Measurements from ENCODE around the gene TNFRSF4. TPM values are rescaled to one million over a fixed set of nuclear protein-coding genes. Genes with fewer than 3 reads are reported as not detected.

Gene TNFRSF4
- total RNA-seq, 1 donor from 2014 or later = 2.5 TPM

DNA sequence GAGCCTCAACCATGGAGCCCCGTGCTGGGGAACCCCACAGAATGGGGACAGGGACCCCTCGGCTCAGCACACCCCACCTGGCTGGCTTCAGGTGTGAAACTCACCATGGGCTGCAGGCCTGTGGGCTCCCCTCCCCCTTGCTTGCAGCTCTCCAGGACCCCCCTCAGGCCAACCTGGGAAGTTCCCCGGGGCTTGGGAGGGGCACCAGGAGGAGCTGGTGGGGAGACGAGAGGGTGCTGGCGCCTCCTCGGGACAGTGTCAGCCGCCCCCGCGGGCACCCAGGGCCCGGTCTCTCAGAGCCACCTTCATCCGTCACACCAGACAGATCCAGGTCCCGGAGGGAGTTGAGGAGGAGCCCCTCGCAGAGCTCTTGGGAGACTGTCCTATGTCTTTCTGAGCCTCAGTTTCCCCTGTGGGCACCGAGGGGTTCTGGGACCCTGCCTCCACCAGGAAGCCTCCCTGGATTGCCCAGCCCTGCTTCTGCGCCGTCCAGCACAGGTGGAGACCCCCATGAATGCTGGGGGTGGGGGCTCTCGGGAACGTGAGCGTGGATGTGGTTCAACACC is 6.9 kb downstream of the TNFRSF4 start:
- no peak for ATAC-seq

DNA sequence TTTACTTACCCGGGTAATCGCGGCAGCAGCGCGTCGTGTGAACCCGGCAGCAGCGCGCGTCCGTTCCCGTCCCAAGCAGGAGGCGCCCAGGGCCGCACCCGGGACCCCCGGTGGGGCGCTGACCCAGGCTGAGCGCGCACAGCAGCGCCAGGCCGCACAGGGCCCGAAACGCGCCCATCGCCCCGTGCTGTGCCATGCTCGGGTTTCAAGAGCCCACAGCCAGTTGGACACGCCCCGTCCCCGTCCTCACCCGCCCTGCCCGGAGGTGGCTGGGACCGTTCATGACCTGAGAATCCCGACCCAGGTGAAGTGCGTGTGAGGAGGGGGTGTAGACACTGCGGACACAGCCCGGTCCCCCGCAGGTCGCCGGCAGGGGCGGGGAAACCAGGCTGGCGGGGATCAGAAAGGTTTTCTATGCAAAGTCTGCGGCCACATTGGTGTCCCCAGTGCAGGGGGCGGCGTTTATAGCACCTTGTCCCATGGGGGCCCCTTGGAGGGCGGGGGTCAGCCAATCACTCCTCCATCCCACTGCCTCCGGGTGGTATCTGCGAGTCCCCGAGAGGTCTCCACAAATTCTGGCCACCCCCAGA is 7.5 kb downstream of the TNFRSF4 start, which contains the start of gene TNFRSF18:
Gene TNFRSF18 (minus strand): TSS at position 217 of the 590 bp plus-strand sequence. CDS start 21 bp downstream, at position 196.
- DNase-seq (ENCODE audit: low spot score) (no peak), ATAC-seq (no peak)
- intact Hi-C loops (cut with DNase I) = no loop called here

More for the DNA sequence above, 6.9 kb downstream of the TNFRSF4 start:
- no peak for DNase-seq (ENCODE audit: low spot score)
- intact Hi-C loops (cut with DNase I) = no loop called here

DNA sequence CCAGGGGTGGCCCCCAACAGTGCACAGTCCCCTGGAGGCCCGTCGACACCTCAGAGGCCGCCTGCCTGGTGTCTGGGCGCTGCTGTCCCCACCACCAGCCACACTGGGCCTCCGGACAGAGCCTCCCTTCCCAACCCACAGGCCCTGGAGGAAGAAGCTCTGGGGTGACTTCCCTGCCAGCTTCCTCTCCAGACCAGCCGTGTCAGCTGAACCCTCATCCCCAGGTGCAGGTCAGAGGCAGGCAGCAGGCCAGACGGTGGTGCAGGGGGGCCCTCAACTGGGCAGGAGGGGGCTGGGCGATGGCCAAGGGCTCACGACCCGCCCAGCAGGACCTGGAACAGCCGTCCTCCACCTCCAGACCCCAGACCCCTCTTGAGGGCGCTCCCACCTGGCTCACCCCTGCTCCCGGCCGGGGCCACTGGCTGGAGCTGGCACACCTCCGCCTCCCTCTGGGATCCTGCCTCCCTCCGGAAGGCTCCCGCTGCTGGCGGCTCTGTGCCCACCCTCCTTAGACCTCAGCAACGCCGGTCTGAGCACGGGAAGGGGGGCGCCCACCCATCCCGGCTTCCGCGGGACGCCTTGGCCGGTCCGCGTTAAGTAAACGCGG is 8.1 kb downstream of the TNFRSF4 start:
- DNase-seq (ENCODE audit: low spot score) = no peak
- intact Hi-C loops (cut with DNase I) = no loop called here
- ATAC-seq = no peak

DNA sequence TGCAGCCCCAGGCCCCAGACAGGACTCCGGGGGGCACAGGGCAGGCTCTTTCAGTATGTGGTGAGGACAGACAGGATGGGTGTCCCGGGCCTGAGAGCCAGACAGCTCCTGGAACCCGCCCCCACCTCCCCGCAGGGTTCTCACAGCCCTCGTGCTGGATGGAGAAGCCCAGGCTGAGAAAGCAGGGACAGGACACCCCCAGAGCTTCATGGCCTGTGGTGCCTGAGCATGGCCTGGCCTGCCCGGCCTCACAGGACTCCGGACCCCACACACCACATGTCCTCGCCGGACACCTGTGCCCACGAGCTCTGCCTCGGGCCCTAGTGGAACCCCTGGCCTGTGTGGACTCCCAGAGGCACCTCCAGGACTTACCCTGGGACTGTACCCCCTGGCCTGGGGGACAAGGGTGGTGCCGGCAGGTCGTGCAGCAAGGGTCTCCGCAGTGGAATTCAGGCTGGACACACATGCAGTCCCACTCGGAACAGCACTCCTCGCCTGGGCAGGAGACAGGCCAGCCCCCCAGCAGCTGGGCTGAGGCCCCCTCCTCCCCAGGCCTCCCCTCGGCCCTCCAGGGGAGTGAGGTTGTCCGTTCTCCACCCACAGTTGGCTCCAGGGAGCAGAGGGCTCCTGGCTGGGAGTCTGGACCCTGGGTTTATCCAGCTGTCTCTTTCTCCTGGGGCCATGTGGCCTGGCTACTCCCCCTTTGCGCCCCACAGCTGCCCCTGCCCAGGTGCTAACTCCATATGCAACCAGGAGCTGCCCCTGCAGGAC is 8.8 kb downstream of the TNFRSF4 start:
- ATAC-seq = no peak
- DNase-seq (ENCODE audit: low spot score) = no peak

DNA sequence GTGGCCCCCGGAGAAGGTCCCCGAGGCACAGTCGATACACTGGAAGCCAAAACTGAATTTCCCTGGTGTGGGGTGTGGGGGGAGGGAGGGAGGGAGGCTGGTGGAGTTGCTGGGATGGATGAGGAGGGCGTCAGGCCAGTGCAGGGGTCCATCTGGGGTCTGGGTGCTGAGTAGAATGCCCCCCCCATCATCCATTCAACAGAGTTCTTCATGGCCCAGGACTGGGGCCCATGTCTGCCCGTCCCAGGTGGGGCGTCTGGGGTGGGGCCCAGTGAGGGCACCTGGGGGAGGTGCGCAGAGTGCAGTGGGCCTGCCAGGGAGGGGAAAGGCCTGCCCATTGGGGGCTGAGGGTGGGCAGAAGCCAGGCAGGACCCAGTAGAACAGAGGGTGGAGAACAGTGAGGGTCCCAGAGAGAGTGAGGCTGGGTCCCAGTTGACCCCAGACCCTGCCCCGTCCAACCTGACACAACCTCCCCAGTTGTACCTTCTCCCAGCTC is 9.5 kb downstream of the TNFRSF4 start:
- no peak for DNase-seq (ENCODE audit: low spot score)
- ATAC-seq = no peak
- intact Hi-C loops (cut with DNase I) = no loop called here

More for the DNA sequence above, 8.8 kb downstream of the TNFRSF4 start:
- intact Hi-C loops (cut with DNase I) = no loop called here

DNA sequence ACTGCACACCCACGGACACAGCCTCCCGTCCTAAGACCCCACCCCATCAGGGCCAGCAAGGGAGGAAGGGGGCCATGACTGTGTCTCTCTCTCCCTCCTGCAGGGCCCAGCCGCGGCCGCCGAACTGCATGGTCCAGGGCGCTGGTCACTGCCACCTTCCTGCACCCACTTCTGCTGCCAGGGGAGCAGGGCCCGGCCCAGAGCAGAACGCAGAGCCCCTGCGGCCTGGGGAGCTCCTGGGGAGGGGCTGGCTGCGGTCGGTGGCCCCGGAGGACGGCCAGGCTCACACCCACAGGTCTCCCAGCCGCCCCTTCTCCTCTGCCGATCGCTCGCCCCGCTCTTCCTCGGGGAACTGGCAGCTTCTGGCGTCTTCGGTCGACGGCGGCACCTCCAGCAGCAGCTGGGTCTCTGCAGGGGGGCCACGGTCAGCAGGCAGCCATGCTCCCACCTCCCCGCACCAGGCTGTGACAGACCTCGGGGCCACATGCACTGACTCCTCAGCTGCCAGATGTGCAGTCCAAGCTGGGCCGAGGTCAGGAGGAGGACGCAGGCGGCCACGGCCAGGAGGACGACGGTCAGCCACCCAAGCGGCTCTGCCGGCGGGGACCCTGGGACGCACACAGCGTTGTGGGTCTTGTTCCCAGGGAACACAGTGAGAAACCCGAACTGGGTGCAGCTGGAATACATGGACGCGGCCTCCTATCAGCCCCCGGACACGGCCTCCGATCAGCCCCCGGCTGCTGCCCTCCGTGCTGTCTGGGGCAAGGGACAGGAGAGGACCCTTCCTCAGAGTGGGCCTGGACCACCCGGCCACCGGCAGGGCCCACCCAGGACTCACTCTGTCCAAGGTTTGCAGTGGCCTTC is 10.2 kb downstream of the TNFRSF4 start:
- ATAC-seq (no peak), DNase-seq (ENCODE audit: low spot score) (no peak)
- intact Hi-C loops (cut with DNase I) = no loop called here

DNA sequence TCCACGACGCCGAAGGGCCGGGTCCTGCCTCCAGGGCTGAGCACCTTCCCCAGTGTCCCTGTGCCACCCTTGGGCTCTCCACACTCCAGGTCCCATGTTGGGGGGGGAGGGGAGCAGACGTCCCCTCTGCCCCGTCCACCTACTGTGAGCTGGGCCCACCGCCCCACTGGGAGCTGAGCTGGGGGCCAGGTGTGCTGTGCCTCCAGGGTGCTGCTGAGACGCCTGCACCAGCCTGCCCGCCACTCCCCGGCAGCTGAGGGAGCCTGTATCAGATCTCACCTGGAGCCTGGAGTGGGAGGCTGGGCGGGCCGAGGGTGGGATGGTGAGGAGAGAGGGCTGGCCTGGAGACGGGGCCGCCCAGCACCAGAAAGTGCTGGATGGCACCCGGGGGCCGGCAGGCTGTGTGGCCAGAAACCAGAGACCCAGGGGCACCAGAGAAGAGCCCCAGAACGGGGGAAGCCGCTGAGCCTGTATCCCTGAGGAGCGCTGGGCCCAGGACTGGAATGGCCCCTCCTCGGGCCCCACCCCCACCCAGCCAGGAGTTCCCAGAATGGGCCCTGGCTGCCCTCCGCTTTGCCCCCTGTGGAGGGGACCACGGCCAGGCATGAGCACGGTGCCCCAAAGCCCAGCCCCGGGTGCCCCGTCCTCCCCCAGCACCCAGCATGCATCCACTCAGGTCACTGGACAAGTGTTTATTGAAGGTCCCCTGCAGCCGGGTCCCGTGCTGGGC is 11.0 kb downstream of the TNFRSF4 start:
- DNase-seq (ENCODE audit: low spot score) (no peak), ATAC-seq (no peak)
- intact Hi-C loops (cut with DNase I) = no loop called here

DNA sequence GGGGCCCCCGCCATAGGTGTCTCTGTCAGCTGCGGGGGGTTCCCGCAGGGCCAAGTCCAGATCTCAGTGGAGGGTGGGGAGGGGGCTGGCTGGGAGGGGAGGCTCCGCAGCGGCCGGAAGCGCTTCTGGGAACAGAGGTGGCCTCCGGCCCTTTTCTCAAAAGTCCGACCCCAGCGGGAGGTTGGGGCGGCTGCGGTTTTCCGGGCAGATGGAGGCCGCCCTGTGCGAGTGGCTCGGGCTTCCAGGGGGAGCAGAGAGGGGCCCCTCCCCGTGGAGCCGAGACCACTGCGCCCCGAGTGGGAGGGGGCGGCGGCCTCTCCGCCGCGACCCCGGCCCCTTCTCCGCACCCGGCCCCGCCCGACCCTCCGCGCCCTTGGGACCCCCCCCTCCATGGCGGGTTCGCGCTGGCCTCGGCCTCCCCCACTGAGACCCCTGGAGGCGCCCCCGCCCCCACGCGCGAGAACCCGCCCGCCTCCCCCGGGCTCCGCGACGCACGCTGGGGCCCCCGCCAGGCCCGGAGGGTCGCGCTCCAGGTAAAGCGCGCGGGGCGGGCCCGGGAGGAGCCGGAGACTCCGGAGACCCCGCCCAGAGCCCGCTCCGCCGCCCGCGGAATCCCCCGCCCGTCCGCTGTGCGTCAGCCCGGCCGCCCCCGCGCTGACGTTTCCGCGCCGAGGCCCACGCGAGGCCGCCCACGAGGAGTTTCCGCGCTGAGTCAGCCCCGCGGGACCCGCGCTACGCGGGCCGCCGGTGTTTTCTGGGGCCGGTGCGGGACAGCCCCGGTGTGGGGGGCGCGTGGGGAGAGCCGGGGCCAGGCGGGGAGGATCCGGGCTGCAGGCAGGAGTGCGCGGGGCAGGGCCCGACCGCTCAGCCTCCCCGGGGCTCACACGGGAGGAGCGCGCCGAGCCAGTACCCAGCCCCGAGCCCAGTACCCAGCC is 12.8 kb downstream of the TNFRSF4 start:
- ATAC-seq (peak; percentile 41), DNase-seq (ENCODE audit: low spot score) (no peak)
- intact Hi-C loops (cut with DNase I) = no loop called here

DNA sequence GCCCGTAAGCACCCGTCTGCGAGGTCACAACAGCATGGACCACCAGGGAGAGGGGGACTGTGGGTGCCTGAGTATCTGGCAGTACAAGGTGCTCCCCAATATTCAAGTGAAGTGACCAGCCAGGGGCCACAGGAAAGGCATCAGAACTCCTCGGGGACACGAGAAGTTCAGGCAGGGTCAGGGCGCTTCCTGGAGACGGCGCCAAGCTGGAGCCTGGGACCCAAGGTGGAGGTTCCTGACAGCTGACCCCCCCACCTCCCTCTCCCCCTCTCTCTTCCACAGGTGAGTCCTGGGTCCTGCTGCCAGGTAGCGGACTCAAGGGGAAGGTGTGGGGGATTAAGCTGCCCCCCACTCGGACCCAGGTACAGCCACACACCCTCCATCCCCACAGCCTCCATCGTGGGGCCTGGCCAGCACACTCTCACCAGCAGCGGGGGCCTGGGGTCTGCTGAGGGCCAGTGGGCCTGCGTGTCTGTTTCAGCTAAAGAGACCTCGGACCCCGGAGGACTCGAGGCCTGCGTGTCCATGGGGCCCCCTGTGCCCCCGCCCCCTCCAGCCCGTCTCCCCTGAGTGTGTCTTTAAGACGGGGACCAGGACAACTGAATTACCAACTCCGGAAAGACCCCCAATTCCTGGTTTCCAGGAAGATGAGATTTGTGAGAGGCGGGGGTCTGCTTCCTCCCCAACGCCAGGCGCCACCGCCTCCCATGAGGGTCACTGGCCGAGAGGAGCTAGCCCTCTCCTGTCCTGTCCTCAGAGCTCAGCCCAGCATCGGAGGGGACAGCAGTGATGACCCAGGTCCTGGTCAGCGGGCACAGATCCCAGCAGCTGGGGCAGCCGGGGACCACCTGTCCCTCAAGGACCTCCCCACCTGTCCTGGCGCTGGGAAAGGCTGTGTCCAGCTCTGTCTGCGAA is 13.7 kb downstream of the TNFRSF4 start:
- DNase-seq (ENCODE audit: low spot score) = no peak
- no peak for ATAC-seq
- intact Hi-C loops (cut with DNase I) = no loop called here

DNA sequence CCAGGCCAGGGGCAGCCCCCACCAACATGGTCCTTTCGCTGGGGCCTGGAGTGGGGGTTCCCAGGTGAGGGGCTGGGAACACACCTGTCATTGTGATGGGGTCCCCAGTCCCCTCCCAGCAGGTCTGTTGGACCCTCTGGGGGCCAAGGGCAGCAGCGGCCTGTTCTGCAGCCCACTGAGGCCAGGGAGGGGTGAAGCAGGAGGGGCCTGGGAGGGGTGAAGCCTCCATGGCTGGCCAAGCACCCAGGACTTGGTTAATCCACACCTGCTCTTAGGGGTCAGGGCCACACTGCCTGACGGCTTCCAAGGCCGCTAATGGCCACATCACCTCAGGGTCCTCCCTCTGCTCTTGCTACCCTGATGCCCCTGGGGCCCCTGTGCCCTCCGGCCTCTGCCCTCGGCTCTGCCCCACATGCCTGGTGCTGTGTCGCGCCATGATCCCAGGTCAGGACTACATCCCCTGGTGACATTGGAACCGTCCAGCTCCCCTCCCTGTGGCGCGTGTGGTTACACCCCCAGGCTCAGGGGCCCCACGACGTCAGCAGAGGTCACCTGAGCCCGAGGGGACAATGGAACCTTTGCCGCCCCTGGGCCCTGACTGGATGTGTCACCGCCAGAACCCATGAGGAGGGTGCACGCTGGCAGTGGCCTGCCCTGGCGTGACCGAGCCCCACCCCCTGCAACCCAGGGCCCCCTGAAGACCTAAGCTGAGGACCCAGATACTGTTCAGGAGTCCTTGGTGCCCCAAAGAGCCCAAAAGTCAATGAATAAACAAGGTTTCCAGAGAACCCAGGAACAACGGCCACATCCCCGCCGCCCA is 14.6 kb downstream of the TNFRSF4 start:
- ATAC-seq (no peak), DNase-seq (ENCODE audit: low spot score) (no peak)
- intact Hi-C loops (cut with DNase I) = no loop called here

DNA sequence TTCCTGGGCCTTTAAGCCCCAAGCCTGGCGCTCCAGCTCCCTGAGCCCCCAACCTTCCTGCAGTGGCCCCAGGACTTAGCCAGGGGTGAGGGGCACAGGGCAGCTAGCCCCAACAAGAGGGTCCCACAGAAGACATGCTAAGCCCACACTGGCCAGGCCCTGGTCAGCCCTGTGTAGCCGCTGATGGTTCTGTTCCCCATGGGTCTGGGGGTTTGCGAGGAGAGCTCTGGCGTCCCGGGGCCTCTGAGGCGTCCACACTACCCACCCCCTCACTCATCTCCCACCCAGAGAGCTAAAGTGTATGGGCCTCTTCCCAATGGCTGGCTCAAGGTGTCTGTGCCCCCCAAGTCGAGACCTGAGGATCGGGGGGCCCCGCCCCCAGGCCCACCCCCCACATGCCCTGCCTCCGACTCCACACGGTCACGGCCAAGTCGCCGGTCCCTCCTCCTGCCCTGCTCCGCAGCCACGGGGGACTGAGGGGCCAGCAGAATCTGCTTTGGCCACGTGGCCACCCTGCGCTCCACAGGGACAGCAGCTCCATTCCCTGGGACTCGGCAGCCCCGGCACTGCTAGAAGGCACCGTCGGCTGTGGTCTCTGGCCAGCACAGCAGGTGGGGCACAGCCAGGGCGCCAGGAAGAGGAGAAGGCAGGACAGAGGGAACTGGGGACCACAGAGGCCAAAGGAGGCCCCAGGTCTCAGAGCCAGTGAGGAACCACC is 15.4 kb downstream of the TNFRSF4 start:
- intact Hi-C loops (cut with DNase I) = no loop called here
- ATAC-seq (no peak), DNase-seq (ENCODE audit: low spot score) (no peak)

DNA sequence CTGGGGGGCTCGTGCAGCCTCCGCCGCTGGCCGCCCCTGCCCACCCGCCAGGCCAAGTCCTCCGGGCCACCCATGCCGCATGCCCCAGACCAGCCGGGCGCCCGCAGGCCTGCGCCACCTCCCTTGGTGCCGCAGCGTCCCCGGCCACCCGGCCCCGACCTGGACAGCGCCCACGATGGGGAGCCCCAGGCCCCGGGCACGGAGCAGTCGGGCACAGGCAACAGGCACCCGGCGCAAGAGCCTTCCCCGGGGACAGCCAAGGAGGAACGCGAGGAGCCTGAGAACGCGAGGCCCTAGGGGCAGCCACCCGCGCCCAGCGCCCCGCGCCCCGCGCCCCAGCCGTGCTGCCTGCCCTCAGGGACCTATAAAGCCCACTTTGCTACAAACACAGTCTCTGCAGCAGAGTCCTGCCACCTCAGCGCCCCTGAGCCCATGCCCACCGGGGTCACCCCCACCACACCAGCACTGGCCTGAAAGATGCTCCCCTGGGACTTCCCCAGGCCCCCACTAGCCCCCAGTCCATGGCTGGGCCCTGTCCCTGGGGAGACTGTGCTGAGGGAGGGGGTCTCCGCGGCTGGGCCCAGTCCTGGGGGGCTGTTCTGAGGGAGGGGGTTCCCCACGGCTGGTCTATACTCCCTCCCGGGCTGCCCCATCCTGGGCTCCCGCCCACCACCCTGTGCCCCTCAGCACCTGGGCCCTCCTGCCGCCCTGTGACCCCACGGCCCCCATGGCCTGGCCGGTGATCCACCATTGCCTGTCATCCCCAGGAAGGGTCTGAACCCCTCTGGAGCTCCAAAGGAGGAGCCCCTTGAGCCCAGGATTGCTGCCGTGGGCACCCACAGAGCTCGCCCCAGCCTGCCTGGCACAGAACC is 16.2 kb downstream of the TNFRSF4 start:
- DNase-seq (ENCODE audit: low spot score) = no peak
- intact Hi-C loops (cut with DNase I) = no loop called here
- ATAC-seq = no peak

DNA sequence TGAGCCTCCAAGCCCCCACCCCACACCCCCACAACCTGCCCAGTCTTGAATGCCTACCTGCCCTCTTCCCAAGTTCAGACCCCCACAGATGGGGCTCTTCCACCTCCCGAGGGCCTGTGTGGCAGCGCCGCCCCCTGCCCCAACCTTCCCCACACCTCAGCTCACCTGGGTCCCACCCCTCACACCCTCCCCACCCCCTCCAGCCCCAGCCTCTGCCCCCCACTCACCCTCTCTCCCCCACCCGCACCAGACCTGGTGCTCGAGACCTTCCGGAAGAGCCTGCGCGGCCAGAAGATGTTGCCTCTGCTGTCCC is 16.8 kb downstream of the TNFRSF4 start:
- ATAC-seq (no peak), DNase-seq (ENCODE audit: low spot score) (no peak)
- intact Hi-C loops (cut with DNase I) = no loop called here
